ENCODE results near the gene PLXNA2.

The PLXNA2 gene

DNA sequence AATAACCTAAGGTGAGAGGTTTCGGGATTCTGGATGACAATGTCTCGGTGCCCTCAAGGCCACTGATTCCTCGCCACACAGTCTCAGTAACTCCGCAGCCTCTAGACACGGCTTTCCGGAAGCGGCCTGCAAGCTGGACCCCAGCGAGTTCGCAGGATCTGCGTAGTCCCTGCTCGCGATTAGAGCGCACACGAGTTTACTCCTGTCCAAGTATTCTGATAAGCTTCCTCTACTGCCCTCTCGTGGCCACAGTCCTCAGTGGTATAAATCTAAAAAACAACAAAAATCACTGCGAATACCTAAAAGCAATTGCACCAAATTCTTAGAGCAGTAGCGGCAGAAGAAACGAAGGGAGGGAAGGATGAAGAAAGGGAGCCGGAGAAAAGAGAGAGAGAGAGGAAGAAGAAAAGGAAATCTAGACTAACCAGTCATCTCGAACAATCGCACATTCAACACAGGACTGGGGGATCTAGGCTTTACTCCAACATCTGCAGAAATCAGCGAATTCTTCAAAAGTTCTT lies 1.1 kb upstream of the PLXNA2 start (continued):
- TF ChIP-seq TSHZ2 (CRISPR knock-in tag; IDR thresholded peaks at IDR 0.05) = no peak
- TF ChIP-seq ARNTL (CRISPR knock-in tag; IDR thresholded peaks at IDR 0.05; ENCODE audit: borderline replicate concordance, low read depth) = no peak

DNA sequence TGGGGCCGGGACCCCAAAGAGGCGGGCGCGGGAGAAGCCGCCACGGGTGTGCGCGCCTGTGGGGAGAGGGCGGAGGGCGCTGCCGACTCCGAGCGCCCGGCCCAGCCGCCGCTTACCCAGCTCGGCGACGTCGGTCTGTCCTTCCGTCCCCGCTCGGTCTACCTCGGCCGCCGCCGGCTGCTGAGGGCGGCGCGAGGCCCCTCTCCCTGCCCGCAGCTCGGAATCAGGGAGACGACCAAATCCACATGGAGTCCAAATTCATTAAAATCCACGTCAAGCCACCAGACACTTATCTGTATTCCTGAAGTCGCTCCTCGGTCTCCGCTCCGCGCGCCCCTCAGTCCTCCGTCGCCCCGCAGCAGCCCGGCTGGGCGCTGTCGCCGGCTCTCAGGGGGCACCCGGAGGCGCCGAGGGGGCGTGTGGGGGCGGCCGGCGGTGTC lies 637 bp downstream of the PLXNA2 start:
- ATAC-seq = peak; percentile 1
- no peak for TF ChIP-seq ISL1 (CRISPR knock-in tag; IDR thresholded peaks at IDR 0.05)
- no peak for TF ChIP-seq ESRRG (CRISPR knock-in tag; IDR thresholded peaks at IDR 0.05)
- no peak for TF ChIP-seq ARNTL (CRISPR knock-in tag; IDR thresholded peaks at IDR 0.05; ENCODE audit: borderline replicate concordance, low read depth)
- TF ChIP-seq, protein P1, sequence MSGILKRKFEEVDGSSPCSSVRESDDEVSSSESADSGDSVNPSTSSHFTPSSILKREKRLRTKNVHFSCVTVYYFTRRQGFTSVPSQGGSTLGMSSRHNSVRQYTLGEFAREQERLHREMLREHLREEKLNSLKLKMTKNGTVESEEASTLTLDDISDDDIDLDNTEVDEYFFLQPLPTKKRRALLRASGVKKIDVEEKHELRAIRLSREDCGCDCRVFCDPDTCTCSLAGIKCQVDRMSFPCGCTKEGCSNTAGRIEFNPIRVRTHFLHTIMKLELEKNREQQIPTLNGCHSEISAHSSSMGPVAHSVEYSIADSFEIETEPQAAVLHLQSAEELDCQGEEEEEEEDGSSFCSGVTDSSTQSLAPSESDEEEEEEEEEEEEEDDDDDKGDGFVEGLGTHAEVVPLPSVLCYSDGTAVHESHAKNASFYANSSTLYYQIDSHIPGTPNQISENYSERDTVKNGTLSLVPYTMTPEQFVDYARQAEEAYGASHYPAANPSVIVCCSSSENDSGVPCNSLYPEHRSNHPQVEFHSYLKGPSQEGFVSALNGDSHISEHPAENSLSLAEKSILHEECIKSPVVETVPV (CRISPR knock-in tag; IDR thresholded peaks at IDR 0.05) = no peak
- TF ChIP-seq CREB5 (CRISPR knock-in tag; IDR thresholded peaks at IDR 0.05; ENCODE audit: low read depth) = no peak
- no peak for TF ChIP-seq PPARA (CRISPR knock-in tag; IDR thresholded peaks at IDR 0.05; ENCODE audit: borderline replicate concordance)
- TF ChIP-seq ZFP30 (CRISPR knock-in tag; IDR thresholded peaks at IDR 0.05) = no peak
- no peak for TF ChIP-seq ZNF565 (CRISPR knock-in tag; conservative IDR thresholded peaks at IDR 0.05; ENCODE audit: low read depth)
- TF ChIP-seq TOX (CRISPR knock-in tag; IDR thresholded peaks at IDR 0.05; ENCODE audit: borderline replicate concordance) = no peak
- TF ChIP-seq OSR1 (CRISPR knock-in tag; IDR thresholded peaks at IDR 0.05) = no peak
- no peak for TF ChIP-seq ZNF70 (CRISPR knock-in tag; IDR thresholded peaks at IDR 0.05)
- no peak for TF ChIP-seq BACH2 (CRISPR knock-in tag; IDR thresholded peaks at IDR 0.05; ENCODE audit: borderline replicate concordance)
- TF ChIP-seq SNAI2 (CRISPR knock-in tag; IDR thresholded peaks at IDR 0.05) = no peak
- TF ChIP-seq TCF4 (CRISPR knock-in tag; IDR thresholded peaks at IDR 0.05; ENCODE audit: borderline replicate concordance) = no peak
- TF ChIP-seq, protein P2, sequence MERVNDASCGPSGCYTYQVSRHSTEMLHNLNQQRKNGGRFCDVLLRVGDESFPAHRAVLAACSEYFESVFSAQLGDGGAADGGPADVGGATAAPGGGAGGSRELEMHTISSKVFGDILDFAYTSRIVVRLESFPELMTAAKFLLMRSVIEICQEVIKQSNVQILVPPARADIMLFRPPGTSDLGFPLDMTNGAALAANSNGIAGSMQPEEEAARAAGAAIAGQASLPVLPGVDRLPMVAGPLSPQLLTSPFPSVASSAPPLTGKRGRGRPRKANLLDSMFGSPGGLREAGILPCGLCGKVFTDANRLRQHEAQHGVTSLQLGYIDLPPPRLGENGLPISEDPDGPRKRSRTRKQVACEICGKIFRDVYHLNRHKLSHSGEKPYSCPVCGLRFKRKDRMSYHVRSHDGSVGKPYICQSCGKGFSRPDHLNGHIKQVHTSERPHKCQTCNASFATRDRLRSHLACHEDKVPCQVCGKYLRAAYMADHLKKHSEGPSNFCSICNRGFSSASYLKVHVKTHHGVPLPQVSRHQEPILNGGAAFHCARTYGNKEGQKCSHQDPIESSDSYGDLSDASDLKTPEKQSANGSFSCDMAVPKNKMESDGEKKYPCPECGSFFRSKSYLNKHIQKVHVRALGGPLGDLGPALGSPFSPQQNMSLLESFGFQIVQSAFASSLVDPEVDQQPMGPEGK (CRISPR knock-in tag; IDR thresholded peaks at IDR 0.05; ENCODE audit: borderline replicate concordance) = no peak

DNA sequence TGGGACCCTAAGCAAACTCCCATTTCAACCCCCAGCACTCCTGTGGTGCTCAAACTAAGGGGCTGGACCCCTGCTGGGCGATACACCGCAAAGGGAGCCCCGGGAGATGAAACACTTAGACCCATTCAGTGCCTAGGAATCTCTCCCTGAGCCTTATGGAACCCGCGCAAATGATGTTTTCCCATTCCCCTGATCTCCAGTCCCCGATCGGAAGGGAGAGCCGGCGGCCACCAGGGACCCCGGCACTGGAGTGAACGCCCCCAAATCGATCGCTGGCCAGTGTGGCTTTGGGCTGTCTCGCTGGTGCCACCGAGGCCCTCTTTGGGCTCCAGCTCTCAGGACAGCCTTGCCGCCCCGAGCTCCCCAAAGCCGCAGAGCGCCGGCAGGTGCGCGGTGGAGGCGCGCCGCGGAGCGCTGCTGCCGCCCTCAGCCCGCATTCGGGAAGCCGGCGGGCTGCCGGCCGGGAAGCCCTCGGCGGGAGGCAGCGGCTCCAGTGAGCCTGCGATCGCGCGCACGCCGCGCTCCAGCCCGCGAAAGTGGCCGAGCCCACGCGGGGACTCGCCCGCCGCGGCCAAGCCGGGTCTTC lies 1.1 kb downstream of the PLXNA2 start:
- TF ChIP-seq ZNF565 (CRISPR knock-in tag; conservative IDR thresholded peaks at IDR 0.05; ENCODE audit: low read depth) (no peak), RARB (CRISPR knock-in tag; IDR thresholded peaks at IDR 0.05) (no peak), ARNTL (CRISPR knock-in tag; IDR thresholded peaks at IDR 0.05; ENCODE audit: borderline replicate concordance, low read depth) (no peak), ESRRG (CRISPR knock-in tag; IDR thresholded peaks at IDR 0.05) (no peak), PPARA (CRISPR knock-in tag; IDR thresholded peaks at IDR 0.05; ENCODE audit: borderline replicate concordance) (no peak), POU6F1 (CRISPR knock-in tag; IDR thresholded peaks at IDR 0.05; ENCODE audit: borderline replicate concordance, low read depth) (no peak), GLIS3 (CRISPR knock-in tag; IDR thresholded peaks at IDR 0.05) (no peak), TOX (CRISPR knock-in tag; IDR thresholded peaks at IDR 0.05; ENCODE audit: borderline replicate concordance) (no peak), ZNF70 (CRISPR knock-in tag; IDR thresholded peaks at IDR 0.05) (no peak), SNAI2 (CRISPR knock-in tag; IDR thresholded peaks at IDR 0.05) (no peak), ZFP30 (CRISPR knock-in tag; IDR thresholded peaks at IDR 0.05) (no peak), ZFP3 (CRISPR knock-in tag; IDR thresholded peaks at IDR 0.05) (no peak), CSDC2 (CRISPR knock-in tag; IDR thresholded peaks at IDR 0.05) (no peak), ZC3H10 (CRISPR knock-in tag; IDR thresholded peaks at IDR 0.05) (no peak)
- TF ChIP-seq, protein P2 (CRISPR knock-in tag; IDR thresholded peaks at IDR 0.05; ENCODE audit: borderline replicate concordance) = no peak
- peak; percentile 17 for ATAC-seq
